Neural cell (in vitro differentiated cells): Measurements from ENCODE around the gene CASR. TPM values are rescaled to one million over a fixed set of nuclear protein-coding genes. Genes with fewer than 3 reads are reported as not detected.

ENCODE experiments used
- H2AFZ ChIP-seq: fragments of 200-600, 300-800 bp; sonication (generic), shearing (Covaris generic); 2 replicates; pipeline ENCODE4 v1.6.0; 2014; ENCODE audit warnings: low read depth, mild to moderate bottlenecking, antibody characterized with exemption, low read length, moderate library complexity
- H3F3A ChIP-seq: fragments of 200-600 bp; shearing (Covaris generic); 2 replicates; pipeline ENCODE4 v1.6.1; 2016; ENCODE audit warnings: mild to moderate bottlenecking, moderate library complexity, mixed read lengths, antibody characterized with exemption, low read length; ENCODE audit not compliant: insufficient read depth, poor library complexity, severe bottlenecking
- H3K27ac ChIP-seq: fragments of 200-600, 300-800 bp; sonication (generic), shearing (Covaris generic); 2 replicates; pipeline ENCODE4 v1.5.1; 2014; ENCODE audit warnings: mild to moderate bottlenecking, low read length, moderate library complexity
- H3K27me3 ChIP-seq: fragments of 300-800, 200-600 bp; sonication (generic), shearing (Covaris generic); 2 replicates; pipeline ENCODE4 v1.6.0; 2014; ENCODE audit warnings: mild to moderate bottlenecking, low read depth, low read length, moderate library complexity; ENCODE audit not compliant: insufficient read depth
- H3K36me3 ChIP-seq: fragments of 300-800, 200-600 bp; sonication (generic), shearing (Covaris generic); 2 replicates; pipeline ENCODE4 v1.5.1; 2014; ENCODE audit warnings: mild to moderate bottlenecking, antibody characterized with exemption, low read length, moderate library complexity; ENCODE audit not compliant: insufficient read depth
- H3K4me2 ChIP-seq: fragments of 300-800, 200-600 bp; sonication (generic), shearing (Covaris generic); 2 replicates; pipeline ENCODE4 v1.6.0; 2014; ENCODE audit warnings: mild to moderate bottlenecking, low read length
- H3K4me3 ChIP-seq: fragments of 300-800, 200-600 bp; sonication (generic), shearing (Covaris generic); 2 replicates; pipeline ENCODE4 v1.5.1; 2014; ENCODE audit warnings: mild to moderate bottlenecking, low read length, moderate library complexity
- H3K79me2 ChIP-seq: fragments of 200-600 bp; shearing (Covaris generic); replicated peaks from 2 replicates; pipeline ENCODE4 v1.6.0; 2014; ENCODE audit warnings: mild to moderate bottlenecking, low read length, moderate library complexity; ENCODE audit not compliant: insufficient read depth
- H3K9ac ChIP-seq: fragments of 300-800, 200-600 bp; sonication (generic), shearing (Covaris generic); 2 replicates; pipeline ENCODE4 v1.6.1; 2016; ENCODE audit warnings: mild to moderate bottlenecking, low read length, mixed read lengths
- H3K9me2 ChIP-seq: fragments of 200-600 bp; shearing (Covaris generic); 2 replicates; pipeline ENCODE4 v1.6.1; 2016; ENCODE audit warnings: mild to moderate bottlenecking, low read length, mixed read lengths; ENCODE audit not compliant: insufficient read depth
- H3K9me3 ChIP-seq: fragments of 200-600, 300-800 bp; sonication (generic), shearing (Covaris generic); 2 replicates; pipeline ENCODE4 v1.6.1; 2016; ENCODE audit warnings: mild to moderate bottlenecking, mixed run types, low read length, moderate library complexity, mixed read lengths
- H4K20me1 ChIP-seq: fragments of 200-600 bp; shearing (Covaris generic); 2 replicates; pipeline ENCODE4 v1.6.1; 2016; ENCODE audit warnings: mild to moderate bottlenecking, mixed run types; ENCODE audit not compliant: insufficient read depth
- EP300 ChIP-seq: fragments of 450-650 bp; conservative IDR thresholded peaks from 2 replicates; pipeline ENCODE4 v1.6.1; 2014; ENCODE audit warnings: antibody characterized with exemption, mild to moderate bottlenecking, moderate library complexity; ENCODE audit not compliant: poor library complexity, severe bottlenecking
- EZH2 ChIP-seq: fragments of 200-600, 300-800 bp; shearing (Covaris generic), sonication (generic); IDR thresholded peaks from 2 replicates; pipeline ENCODE4 v1.6.1; 2014; ENCODE audit warnings: antibody characterized with exemption, low read length, borderline replicate concordance, mild to moderate bottlenecking; ENCODE audit not compliant: insufficient read depth, poor library complexity, severe bottlenecking
- MXI1 ChIP-seq: fragments of 450-650 bp; conservative IDR thresholded peaks from 2 replicates; pipeline ENCODE4 v1.6.1; 2014; ENCODE audit warnings: antibody characterized with exemption, mild to moderate bottlenecking; ENCODE audit not compliant: poor library complexity, severe bottlenecking
- POLR2AphosphoS5 ChIP-seq: IDR thresholded peaks from 2 replicates; pipeline ENCODE4 v1.6.1; 2012
- RAD21 ChIP-seq: fragments of 450-650 bp; conservative IDR thresholded peaks from 2 replicates; pipeline ENCODE4 v1.6.1; 2014; ENCODE audit warnings: antibody characterized with exemption, mild to moderate bottlenecking, moderate library complexity
- SMC3 ChIP-seq: fragments of 450-650 bp; conservative IDR thresholded peaks from 2 replicates; pipeline ENCODE4 v1.6.1; 2014; ENCODE audit warnings: antibody characterized with exemption, mild to moderate bottlenecking, moderate library complexity; ENCODE audit not compliant: poor library complexity
- TAF1 ChIP-seq: IDR thresholded peaks from 2 replicates; pipeline ENCODE4 v1.6.1; 2012; ENCODE audit warnings: low read depth
- polyA plus RNA-seq: library from polyadenylated mRNA; depleted of rRNA; stranded (reverse); fragments of >200 nt; gene quantifications from 2 replicates; pipeline ENCODE4 v1.2.3, GENCODE V29; 2014
- TF ChIP-seq, protein P1 (sequence below): IDR thresholded peaks from 2 replicates; pipeline ENCODE4 v1.6.1; 2012; ENCODE audit warnings: borderline replicate concordance
- TF ChIP-seq, protein P2 (sequence below): fragments of 450-650 bp; IDR thresholded peaks from 2 replicates; pipeline ENCODE4 v1.5.1; 2014; ENCODE audit warnings: antibody characterized with exemption, mild to moderate bottlenecking, moderate library complexity; ENCODE audit not compliant: poor library complexity, severe bottlenecking

CASR gene
- polyA plus RNA-seq, 1 donor from 2014 or later, result not detected

DNA sequence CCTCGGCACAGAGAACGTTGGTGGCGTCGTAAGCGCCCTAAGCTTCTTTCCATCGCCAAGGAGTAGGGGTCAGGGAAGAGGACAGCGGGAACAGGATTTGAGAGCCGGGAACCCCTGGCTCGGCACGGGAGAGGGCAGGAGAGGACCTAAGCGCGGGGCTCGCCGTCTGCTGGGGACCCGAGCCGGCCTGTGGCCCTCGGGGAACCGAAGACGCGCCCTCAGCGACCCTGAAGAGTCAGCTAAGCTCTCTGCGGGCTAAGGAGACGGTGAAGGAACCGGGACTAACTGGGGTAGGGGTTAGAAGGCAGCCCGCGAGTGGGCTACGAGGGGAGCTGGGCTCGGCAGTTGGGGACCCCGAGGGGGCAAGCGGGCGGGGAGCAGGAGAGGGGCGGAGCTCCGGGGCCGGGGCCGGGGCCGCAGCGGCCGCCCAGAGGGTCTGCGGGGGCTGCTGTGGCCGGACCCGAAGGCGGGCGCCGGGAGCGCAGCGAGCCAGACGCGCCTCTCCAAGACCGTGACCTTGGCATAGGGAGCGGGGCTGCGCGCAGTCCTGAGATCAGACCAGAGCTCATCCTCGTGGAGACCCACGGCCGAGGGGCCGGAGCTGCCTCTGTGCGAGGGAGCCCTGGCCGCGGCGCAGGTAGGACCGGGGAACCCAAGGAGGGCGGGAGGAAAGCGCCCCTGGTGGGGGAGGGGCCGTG lies 574 bp downstream of the CASR start:
- H3K4me2 ChIP-seq, result no peak overlapping the region
- no peak overlapping the region for H2AFZ ChIP-seq

DNA sequence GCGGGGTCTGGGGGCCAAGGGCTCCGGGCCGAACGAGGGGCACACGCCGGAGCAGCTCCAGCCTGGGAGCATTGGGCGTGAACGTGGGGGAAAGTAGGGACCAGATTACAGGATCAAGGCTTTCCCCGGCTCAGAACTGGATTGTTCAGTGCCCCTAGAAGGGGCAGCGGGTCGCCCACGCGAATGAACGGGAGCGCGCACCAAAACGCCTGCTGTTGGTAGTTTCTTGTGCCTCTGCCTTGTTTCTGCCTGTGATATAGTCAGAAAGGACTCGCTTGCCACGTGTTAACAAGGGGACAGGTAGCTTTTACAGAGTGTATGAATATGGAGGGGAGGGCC lies 1.1 kb downstream of the CASR start:
- TF ChIP-seq EZH2, result no peak
- no peak for TF ChIP-seq RAD21
- TF ChIP-seq MXI1, result no peak
- TF ChIP-seq TAF1, result no peak
- Histone ChIP-seq H4K20me1 (no peaks in the 10 kb centered on the region), H3K9me3 (no peaks in the 10 kb centered on the region), H3K36me3 (no peaks in the 10 kb centered on the region), H3K4me3 (peak overlapping the region; percentile 66), H3K4me2 (no peak overlapping the region), H3K27me3 (peaks cover 59% of the 10 kb centered on the region), H2AFZ (no peak overlapping the region), H3K79me2 (no peaks in the 10 kb centered on the region), H3F3A (no peaks in the 10 kb centered on the region), H3K9ac (peak overlapping the region; percentile 29), H3K27ac (no peak overlapping the region), H3K9me2 (no peaks in the 10 kb centered on the region)

More for the DNA sequence above, 574 bp downstream of the CASR start:
- H3K9me3 ChIP-seq, result no peaks in the 10 kb centered on the region
- TF ChIP-seq, protein P1, sequence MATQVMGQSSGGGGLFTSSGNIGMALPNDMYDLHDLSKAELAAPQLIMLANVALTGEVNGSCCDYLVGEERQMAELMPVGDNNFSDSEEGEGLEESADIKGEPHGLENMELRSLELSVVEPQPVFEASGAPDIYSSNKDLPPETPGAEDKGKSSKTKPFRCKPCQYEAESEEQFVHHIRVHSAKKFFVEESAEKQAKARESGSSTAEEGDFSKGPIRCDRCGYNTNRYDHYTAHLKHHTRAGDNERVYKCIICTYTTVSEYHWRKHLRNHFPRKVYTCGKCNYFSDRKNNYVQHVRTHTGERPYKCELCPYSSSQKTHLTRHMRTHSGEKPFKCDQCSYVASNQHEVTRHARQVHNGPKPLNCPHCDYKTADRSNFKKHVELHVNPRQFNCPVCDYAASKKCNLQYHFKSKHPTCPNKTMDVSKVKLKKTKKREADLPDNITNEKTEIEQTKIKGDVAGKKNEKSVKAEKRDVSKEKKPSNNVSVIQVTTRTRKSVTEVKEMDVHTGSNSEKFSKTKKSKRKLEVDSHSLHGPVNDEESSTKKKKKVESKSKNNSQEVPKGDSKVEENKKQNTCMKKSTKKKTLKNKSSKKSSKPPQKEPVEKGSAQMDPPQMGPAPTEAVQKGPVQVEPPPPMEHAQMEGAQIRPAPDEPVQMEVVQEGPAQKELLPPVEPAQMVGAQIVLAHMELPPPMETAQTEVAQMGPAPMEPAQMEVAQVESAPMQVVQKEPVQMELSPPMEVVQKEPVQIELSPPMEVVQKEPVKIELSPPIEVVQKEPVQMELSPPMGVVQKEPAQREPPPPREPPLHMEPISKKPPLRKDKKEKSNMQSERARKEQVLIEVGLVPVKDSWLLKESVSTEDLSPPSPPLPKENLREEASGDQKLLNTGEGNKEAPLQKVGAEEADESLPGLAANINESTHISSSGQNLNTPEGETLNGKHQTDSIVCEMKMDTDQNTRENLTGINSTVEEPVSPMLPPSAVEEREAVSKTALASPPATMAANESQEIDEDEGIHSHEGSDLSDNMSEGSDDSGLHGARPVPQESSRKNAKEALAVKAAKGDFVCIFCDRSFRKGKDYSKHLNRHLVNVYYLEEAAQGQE, result no peak
- TF ChIP-seq RAD21 (no peak), EP300 (no peak), TAF1 (no peak), SMC3 (no peak)
- no peaks in the 10 kb centered on the region for H3K9me2 ChIP-seq
- no peak overlapping the region for H3K27ac ChIP-seq
- H3K9ac ChIP-seq, result peak overlapping the region; percentile 29
- no peaks in the 10 kb centered on the region for H3F3A ChIP-seq
- H3K4me3 ChIP-seq, result peak overlapping the region; percentile 66
- H3K36me3 ChIP-seq, result no peaks in the 10 kb centered on the region
- H3K27me3 ChIP-seq, result peaks cover 59% of the 10 kb centered on the region
- no peaks in the 10 kb centered on the region for H4K20me1 ChIP-seq
- H3K79me2 ChIP-seq, result no peaks in the 10 kb centered on the region

DNA sequence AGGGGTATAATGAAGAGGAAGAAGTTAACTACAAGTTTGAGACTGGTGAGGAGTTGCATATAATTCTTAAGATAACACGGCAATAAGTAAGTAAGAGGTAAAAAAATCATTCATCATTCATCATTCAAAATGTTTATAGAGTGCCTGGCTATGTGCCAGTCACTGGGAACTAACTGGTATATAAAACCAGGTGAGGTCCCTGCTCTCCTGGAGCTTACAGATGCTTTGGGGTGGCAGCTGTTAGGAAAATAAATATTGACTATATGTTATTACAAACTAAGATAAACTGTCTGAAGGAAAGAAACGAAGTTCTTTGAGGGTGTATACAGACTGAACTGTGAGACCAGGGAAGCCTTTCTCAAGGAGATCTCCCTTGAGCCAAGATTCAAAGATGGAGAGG lies 2.9 kb downstream of the CASR start:
- TF ChIP-seq, protein P2, sequence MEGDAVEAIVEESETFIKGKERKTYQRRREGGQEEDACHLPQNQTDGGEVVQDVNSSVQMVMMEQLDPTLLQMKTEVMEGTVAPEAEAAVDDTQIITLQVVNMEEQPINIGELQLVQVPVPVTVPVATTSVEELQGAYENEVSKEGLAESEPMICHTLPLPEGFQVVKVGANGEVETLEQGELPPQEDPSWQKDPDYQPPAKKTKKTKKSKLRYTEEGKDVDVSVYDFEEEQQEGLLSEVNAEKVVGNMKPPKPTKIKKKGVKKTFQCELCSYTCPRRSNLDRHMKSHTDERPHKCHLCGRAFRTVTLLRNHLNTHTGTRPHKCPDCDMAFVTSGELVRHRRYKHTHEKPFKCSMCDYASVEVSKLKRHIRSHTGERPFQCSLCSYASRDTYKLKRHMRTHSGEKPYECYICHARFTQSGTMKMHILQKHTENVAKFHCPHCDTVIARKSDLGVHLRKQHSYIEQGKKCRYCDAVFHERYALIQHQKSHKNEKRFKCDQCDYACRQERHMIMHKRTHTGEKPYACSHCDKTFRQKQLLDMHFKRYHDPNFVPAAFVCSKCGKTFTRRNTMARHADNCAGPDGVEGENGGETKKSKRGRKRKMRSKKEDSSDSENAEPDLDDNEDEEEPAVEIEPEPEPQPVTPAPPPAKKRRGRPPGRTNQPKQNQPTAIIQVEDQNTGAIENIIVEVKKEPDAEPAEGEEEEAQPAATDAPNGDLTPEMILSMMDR, result no peak
- TF ChIP-seq POLR2AphosphoS5 (no peak), MXI1 (no peak)
- no peaks in the 10 kb centered on the region for H3K9me2 ChIP-seq
- no peak overlapping the region for H3K9ac ChIP-seq
- no peaks in the 10 kb centered on the region for H3K9me3 ChIP-seq
- no peaks in the 10 kb centered on the region for H3K36me3 ChIP-seq
- no peak overlapping the region for H2AFZ ChIP-seq
- H3K4me2 ChIP-seq, result no peak overlapping the region
- no peaks in the 10 kb centered on the region for H3K79me2 ChIP-seq
- no peak overlapping the region for H3K4me3 ChIP-seq
- no peaks in the 10 kb centered on the region for H4K20me1 ChIP-seq
- peaks cover 55% of the 10 kb centered on the region for H3K27me3 ChIP-seq
- no peaks in the 10 kb centered on the region for H3F3A ChIP-seq
- H3K27ac ChIP-seq, result no peak overlapping the region
